AG04450 (cell line): ENCODE measurements around the gene PMPCB. TPM values are rescaled to one million over a fixed set of nuclear protein-coding genes. Genes with fewer than 3 reads are reported as not detected.
"Not testable (repeated sequence)": the region's sequence is repeated elsewhere in the genome, so short reads cannot be mapped to it uniquely, and the experiment has no call there.

Experiments used
- CTCF ChIA-PET: fragments of 300-600, 350-600 bp; formaldehyde crosslinking; extraction: SDS; loops from one replicate; lab custom pipeline; 2022; ENCODE audit warnings: antibody characterized with exemption, inconsistent platforms; lab: Charles Lee
- POLR2A ChIA-PET: fragments of 350-600 bp; formaldehyde crosslinking; extraction: SDS; loops from one replicate; lab custom pipeline; 2021; ENCODE audit warnings: antibody characterized with exemption, inconsistent platforms; lab: Yijun Ruan, JAX
- DNase-seq: peaks from one replicate; pipeline ENCODE4 v3.0.0-alpha.2; 2011; ENCODE audit warnings: low read depth, low spot score
- H3K27ac ChIP-seq: one replicate; pipeline ENCODE4 v1.5.1; 2012; ENCODE audit warnings: low read depth, low read length, control low read depth
- H3K27me3 ChIP-seq: one replicate; pipeline ENCODE4 v1.6.0; 2012; ENCODE audit warnings: low read length; ENCODE audit not compliant: control insufficient read depth, insufficient read depth
- H3K4me3 ChIP-seq: 2 replicates; pipeline ENCODE4 v1.5.1; 2011; ENCODE audit warnings: mild to moderate bottlenecking, low read depth, low read length, control low read depth
- H3K9me3 ChIP-seq: 2 replicates; pipeline ENCODE4 v1.5.1; 2012; ENCODE audit warnings: low read length; ENCODE audit not compliant: control insufficient read depth, insufficient read depth
- polyA plus RNA-seq: library from polyadenylated mRNA; depleted of rRNA; stranded (reverse); fragments of >200 nt; gene quantifications from 2 replicates; pipeline ENCODE4 v1.2.3, GENCODE V29; 2011
- TF ChIP-seq, protein P1 (sequence below): IDR thresholded peaks from 2 replicates; pipeline ENCODE4 v1.5.1; 2011; ENCODE audit warnings: low read depth, low read length, control low read depth, inconsistent platforms

The PMPCB gene
- polyA plus RNA-seq, 1 experiment, result 91.9 TPM

DNA sequence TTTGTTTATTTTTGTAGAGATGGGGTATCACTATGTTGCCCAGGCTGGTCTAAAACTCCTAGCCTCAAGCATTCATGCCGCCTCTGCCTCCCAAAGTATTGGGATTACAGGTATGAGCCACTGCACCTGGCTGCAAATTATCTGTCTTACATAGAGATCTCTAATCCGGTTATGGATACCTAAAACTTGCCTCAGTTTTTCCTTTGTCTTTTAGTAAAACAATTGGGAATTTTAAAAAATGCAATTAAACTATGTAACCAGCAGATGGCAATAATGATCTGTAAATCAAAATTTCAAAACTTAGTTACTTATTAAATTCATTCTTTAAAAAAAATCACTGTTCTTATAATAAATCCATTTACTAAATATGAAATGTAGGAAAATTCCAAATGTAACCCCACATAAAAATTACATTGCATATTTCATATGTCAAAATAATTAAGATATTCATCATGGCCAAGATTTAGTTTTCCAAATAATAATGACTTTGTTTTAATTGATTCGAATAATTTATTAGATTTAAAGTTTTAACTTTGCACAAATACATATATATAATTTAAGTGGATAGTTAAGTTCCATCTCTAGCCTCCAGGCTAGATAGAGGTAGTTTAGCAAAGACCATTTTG lies 14.3 kb upstream of the PMPCB start:
- DNase-seq, H3K4me3 ChIP-seq, H3K27me3 ChIP-seq, POLR2A ChIA-PET, H3K27ac ChIP-seq, H3K9me3 ChIP-seq: not testable (repeated sequence)
- CTCF ChIA-PET, result interaction anchor here (1.1 kb wide), 1 partner anchor 525 kb away, joined by 6 read pairs; no protein-coding TSS in a partner anchor

DNA sequence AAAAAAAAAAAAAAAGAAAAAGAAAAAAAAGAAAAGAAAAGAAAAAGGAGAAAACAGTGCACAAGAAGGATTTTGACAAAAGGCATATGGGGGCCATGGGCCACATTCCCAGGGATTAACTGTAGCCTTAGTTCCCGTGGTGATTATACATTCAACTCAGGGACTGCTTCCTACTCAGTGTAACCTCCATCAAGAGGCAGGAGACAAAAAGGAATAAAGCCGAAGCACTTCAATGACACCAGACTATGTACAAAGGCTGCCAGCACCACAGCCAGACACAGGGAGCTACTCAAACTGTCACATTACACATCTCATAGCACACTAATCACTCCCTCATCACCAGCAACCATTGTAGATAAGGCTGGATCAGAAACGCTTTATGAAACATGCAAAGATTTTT lies 5.1 kb upstream of the PMPCB start:
- no peak overlapping the region for H3K27ac ChIP-seq
- H3K27me3 ChIP-seq, result peaks cover 7% of the 10 kb centered on the region
- CTCF ChIA-PET, result no interaction called here
- no peak for DNase-seq
- no peaks in the 10 kb centered on the region for H3K9me3 ChIP-seq
- POLR2A ChIA-PET, result no interaction called here
- TF ChIP-seq, protein P1, sequence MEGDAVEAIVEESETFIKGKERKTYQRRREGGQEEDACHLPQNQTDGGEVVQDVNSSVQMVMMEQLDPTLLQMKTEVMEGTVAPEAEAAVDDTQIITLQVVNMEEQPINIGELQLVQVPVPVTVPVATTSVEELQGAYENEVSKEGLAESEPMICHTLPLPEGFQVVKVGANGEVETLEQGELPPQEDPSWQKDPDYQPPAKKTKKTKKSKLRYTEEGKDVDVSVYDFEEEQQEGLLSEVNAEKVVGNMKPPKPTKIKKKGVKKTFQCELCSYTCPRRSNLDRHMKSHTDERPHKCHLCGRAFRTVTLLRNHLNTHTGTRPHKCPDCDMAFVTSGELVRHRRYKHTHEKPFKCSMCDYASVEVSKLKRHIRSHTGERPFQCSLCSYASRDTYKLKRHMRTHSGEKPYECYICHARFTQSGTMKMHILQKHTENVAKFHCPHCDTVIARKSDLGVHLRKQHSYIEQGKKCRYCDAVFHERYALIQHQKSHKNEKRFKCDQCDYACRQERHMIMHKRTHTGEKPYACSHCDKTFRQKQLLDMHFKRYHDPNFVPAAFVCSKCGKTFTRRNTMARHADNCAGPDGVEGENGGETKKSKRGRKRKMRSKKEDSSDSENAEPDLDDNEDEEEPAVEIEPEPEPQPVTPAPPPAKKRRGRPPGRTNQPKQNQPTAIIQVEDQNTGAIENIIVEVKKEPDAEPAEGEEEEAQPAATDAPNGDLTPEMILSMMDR, result no peak
- no peak overlapping the region for H3K4me3 ChIP-seq

DNA sequence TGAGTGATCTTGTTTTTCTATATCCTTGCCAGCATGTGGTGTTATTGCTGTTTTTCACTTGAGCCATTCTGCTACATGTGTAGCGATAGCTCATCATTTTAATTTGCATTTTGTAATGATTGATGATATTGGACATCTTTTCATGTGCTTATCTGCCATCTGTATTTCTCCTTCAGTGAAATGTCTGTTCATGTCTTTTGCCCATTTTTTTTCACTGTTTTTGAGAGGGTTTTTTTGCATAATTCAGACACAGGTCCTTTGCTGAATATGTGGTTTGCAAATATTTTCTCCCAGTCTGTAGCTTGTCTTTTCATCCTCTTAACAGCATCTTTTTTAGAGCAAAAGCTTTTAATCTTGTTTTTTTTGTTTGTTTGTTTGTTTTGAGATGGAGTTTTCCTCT lies 3.7 kb upstream of the PMPCB start:
- Histone ChIP-seq H3K27me3 (peaks cover 7% of the 10 kb centered on the region), H3K9me3 (no peaks in the 10 kb centered on the region), H3K27ac (no peak overlapping the region), H3K4me3 (no peak overlapping the region)
- TF ChIP-seq, protein P1, result no peak
- CTCF ChIA-PET, result no interaction called here
- no peak for DNase-seq
- POLR2A ChIA-PET, result no interaction called here

DNA sequence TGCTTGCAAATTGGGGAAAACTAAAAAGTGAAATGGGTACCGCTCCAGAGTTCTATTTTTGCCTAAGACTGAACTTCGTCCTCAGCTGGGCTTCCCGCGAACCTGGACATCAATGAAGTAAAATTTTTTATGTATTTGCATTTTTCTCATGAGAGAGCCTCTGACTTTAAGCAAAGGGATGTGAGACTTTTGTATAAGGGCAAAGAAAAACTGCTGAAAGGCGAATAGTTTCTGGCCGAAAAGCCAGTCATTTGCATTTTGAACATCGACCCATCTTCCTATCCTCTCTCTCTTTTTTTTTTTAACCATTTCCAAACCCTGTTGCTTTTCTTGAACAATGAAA lies 573 bp downstream of the PMPCB start:
- POLR2A ChIA-PET, result no interaction called here
- DNase-seq, result no peak
- CTCF ChIA-PET, result interaction anchor here (0.7 to 2.5 kb wide), 4 partner anchors 9 to 51 kb away, joined by 3 to 21 read pairs (median 4); no protein-coding TSS in a partner anchor
- H3K4me3 ChIP-seq, result peak overlapping the region; percentile 76
- H3K27me3 ChIP-seq, result no peaks in the 10 kb centered on the region
- H3K9me3 ChIP-seq, result no peaks in the 10 kb centered on the region
- TF ChIP-seq, protein P1, result no peak
- peak overlapping the region; percentile 86 for H3K27ac ChIP-seq

DNA sequence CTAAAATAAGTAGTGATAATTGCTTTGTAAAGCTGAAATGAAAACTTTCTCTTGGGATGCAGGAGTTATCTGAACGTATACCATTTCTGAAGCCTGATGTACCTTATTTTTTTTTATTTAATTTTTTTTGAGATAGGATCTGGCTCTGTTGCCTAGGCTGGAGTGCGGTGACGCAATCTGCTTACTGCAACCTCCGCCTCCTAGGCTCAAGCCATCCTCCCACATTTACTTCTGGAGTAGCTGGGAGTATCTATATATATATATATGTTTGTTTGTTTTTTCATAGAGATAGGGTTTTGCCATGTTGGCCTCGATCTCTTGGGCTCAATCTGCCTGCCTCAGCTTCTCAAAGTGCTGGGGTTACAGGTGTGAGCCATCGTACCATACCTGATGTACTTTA lies 2.4 kb downstream of the PMPCB start:
- ChIA-PET POLR2A (no interaction called here), CTCF (interaction anchor here (0.7 kb wide), 1 partner anchor 9 kb away, joined by 3 read pairs; no protein-coding TSS in a partner anchor)
- Histone ChIP-seq H3K9me3 (no peaks in the 10 kb centered on the region), H3K4me3 (no peak overlapping the region), H3K27me3 (no peaks in the 10 kb centered on the region), H3K27ac (no peak overlapping the region)
- DNase-seq, result no peak
- TF ChIP-seq, protein P1, result no peak
